Activated T-helper 9 cell treated with anti-CD3 and anti-CD28 coated beads, Interleukin-2, amount 50 U/mL, for 16 hours (primary cell): ENCODE data around the gene UCK2.
A peak's percentile ranks its signal among the peaks of the same experiment; 100 is the strongest.
"Not testable (repeated sequence)": the region's sequence is repeated elsewhere in the genome, so short reads cannot be mapped to it uniquely, and the experiment has no call there.

ENCODE experiments used
- DNase-seq: peaks from one replicate; pipeline ENCODE4 v3.0.0-alpha.2; 2020; ENCODE audit warnings: low read depth

Gene UCK2

DNA sequence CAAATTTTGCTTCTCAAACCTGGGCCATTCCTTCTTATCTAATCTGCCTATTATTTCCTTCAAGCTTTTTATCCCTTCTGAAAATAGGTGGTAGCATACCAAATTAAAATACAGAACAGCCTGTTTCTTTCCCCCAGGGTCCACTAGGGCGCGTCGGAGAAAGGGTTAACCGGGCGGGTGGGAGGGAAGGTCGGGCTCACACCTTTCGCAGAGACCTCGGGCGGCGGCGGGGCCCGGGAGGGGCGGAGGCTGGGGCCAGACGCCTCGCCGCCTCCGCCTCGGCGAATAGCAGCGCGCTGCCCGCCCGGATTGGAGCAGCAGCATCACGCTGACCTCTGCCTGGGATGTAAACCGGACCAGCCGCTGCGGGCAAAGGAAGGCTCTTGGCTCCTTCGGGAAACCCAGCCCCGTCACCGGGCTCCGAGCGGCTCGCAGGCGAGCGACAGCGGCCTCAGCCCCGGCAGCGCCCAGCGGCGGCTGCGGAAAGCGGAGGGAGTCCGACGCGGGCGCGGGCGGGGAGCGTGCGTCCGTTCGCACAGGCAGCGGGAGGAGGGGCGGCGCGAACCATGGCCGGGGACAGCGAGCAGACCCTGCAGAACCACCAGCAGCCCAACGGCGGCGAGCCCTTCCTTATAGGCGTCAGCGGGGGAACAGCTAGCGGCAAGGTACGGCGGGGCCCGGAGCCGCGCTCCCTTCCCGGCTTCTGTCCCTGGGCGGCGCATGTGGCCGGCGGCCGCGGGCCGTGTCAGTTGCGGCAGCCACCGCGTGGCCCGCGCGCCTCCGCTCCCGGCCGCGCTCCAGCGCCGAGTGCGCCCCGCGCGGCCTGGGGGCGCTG, at the start of gene UCK2:
Gene UCK2, plus strand, starts transcription at position 347 of the 835 bp plus-strand sequence. Its CDS starts 220 bp downstream, at position 567.
- DNase-seq: peak; percentile 50

DNA sequence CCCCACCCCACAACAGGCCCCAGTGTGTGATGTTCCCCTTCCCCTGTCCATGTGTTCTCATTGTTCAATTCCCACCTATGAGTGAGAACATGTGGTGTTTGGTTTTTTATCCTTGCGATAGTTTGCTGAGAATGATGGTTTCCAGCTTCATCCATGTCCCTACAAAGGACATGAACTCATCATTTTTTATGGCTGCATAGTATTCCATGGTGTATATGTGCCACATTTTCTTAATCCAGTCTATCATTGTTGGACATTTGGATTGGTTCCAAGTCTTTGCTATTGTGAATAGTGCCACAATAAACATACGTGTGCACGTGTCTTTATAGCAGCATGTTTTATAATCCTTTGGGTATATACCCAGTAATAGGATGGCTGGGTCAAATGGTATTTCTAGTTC, 49.2 kb upstream of the UCK2 start:
- not testable (repeated sequence) for DNase-seq

GRCh38 chr1:165783519-165783918, 43.9 kb upstream of the UCK2 start:
- not testable (repeated sequence) for DNase-seq

GRCh38 chr1:165787741-165788140, 39.7 kb upstream of the UCK2 start:
- DNase-seq: no peak

DNA sequence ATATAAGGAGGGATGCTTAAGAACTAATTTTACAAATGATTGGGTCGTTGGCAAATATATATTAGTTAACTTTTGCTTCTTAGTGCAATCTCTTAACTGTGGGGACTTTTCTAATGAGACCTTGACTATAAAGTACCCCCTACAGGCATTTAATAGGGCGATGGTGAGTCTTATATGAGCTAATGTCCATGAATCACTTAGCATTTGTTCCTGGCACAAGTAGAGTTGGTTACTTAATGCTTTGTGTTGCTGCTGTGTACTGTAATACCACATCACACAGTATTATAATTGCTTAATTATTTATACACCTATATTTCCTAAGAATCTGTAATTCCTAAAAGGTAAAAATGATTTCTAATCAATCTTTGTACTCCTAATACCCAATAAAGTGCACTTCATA, 33.5 kb upstream of the UCK2 start:
- no peak for DNase-seq

- DNase-seq: no peak
Observed at GRCh38 chr1:165795894-165796293, 31.5 kb upstream of the UCK2 start.

- DNase-seq: no peak
Observed at GRCh38 chr1:165799387-165799786, 28.0 kb upstream of the UCK2 start.

DNA sequence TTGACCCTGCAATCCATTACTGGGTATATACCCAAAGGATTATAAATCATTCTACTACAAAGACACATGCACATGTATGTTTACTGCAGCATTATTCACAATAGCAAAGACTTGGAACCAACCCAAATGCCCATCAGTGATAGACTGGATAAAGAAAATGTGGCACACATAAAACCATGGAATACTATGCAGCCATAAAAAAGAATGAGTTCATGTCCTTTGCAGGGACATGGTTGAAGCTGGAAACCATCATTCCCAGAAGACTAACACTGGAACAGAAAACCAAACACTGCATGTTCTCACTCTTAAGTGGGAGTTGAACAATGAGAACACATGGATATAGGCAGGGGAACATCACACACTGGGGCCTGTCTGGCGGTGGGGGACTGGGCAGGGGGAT, 22.9 kb upstream of the UCK2 start:
- DNase-seq: not testable (repeated sequence)

- no peak for DNase-seq
Observed at GRCh38 chr1:165807613-165808012, 19.8 kb upstream of the UCK2 start.

- DNase-seq: no peak
Observed at GRCh38 chr1:165815725-165816124, 11.7 kb upstream of the UCK2 start.

GRCh38 chr1:165816157-165816556, 11.3 kb upstream of the UCK2 start:
- DNase-seq: no peak

GRCh38 chr1:165816826-165817497, 10.5 kb upstream of the UCK2 start:
- no peak for DNase-seq

DNA sequence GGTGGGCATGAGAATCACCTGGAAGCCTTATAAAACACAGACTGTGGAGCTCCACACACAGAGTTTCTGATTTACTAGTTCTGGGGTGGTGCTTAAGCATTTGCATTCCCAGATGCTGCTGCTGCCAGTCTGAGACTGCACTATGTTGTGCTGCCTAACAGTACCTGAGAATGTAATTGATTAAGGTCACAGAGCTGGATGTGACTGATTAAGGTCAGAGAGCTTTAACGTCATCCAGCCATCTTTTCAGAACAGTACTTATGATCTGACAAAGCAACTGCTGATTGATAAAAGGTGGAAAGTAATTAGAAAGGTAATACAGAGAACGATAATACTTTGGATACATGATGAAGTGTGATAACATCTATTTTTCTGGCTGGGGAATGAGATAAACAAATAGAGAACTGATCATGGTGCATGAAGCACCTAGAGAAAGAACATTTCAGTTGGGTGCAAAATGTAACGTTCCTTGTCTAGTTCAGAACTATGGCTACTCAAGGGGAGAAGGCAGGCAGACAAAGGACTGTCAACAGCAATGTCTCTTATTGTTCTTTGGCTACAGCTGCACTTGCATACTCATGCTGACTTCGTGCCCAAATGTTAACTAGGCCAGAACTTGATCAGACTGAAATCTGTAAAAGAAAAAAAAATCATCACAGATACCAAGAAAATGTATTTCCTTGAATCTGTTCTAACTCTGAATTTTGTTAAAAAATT, 3.7 kb upstream of the UCK2 start:
- DNase-seq: no peak

DNA sequence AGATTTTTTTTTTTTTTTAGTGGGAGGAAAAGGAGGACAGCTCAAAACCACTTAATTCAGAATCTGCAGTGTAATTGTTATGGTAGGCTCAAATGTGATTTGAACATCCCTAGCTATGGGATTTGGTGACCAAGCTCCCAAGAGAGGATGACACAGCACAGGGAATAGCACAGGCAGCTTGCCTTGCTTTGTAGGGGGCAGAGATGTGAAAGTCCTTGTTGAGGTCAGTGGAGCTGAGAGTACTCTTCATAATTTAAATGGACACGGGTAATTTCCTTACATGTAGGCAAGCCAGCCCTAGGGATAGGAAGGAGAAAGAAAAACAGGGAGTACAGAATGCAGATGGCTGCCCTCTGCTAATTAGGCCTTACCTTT, 3.2 kb upstream of the UCK2 start:
- no peak for DNase-seq

DNA sequence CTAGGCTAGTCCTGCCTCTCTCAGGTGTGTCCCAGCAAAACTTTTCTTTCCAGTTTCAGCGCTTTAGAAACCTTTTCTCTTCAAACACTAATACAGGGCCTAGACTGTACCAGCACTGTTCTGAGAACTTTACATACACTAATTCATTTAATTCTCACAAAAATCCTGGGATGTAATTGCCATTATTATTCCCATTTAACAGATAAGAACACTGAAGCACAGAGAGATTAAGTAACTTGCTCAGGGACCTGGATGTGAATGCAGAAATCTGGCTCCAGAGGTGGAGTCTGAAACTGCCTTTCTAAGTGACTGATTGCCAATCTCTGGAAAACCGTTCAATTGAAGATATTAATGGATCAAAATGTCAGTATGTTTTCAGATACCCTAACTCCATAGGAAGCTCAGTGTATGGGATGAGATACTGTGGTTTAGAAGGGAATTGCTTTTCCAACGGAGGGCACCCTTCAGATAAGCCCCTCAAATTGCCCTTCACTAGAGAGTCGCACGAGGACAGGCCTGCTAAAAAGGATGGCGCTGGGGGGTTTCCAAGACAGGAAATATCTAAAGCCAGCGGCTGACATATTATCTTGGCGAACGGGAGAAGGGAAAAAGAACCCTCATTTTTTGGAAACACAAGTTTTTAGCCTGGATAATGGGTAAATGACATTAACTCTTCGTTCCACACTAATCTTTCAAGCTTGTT, 698 bp upstream of the UCK2 start:
- no peak for DNase-seq

DNA sequence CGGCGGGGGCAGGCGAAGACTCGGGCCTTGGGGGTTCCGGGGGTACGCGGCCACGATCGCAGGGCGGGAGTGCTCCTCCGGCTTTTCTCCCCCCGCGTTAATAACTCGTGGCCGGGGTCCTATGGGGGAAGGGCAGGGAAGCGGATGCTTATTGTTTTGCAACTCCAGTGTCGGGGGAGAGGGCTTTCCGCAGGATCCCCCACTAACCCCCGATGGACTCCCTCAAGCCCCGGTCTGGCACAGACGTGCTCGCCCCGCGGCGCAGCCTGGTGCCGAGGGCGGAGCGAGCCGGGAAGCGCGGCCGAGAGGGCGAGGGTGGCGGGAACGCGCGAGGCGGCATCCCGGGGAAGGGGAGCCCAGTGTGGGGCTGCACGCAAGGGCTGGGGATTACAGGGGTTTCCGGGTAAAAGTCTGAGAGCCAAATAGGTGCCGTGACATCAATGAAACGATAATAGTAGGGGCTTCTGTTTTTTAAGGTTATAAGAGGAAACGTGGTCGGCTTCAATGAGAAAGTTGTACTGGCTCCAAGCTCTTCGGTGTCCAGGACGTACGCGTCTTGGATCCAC, 772 bp downstream of the UCK2 start:
- DNase-seq: peak; percentile 28

DNA sequence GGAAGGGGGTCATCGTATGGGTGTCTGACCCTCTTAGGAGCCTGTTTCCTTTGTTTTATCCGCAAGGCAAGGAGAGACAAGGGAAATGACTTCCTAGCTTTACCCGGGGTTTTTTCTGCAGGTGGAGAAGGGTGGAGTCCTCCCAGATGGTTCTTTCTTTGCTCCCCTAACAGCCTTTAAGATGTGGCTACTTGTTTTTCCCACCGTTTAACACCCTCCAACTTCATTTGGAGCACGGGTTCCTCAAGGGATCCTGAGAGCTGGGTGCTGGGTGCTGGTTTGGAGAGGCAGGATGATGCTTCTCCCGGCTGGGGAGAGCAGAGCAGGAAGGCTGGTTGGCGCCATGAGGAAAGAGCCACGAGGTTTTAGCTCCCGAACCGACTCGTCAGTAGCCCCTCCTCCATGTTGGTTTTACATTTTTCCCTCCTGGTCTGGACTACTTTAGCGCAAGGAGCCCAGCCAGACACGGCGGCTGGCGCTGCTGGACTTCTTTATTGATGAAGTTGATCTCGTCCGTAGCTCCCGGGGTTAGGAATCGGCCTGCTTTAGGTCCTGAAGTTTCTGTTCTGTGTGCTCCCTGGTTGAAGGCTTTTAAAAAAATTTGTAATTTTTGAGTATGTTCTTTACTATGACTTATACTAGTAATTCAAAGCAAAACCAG, 1.4 kb downstream of the UCK2 start:
- no peak for DNase-seq

DNA sequence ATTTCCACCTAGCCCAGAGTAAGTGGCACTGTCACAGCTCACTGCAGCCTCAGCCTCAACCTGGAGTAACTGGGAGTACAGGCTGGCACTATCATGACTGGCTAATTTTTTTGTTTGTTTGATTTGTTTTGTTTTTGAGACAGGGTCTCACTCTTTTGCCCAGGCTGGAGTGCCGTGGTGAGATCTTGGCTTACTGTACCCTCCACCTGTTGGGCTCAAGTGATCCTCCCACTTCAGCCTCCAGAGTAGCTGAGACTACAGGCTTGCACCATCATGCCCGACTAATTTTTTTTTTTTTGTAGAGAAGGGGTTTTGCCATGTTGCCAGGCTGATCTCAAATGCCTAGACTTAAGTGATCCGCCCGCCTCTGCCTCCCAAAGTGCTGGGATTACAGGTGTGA, 2.5 kb downstream of the UCK2 start:
- DNase-seq: no peak

DNA sequence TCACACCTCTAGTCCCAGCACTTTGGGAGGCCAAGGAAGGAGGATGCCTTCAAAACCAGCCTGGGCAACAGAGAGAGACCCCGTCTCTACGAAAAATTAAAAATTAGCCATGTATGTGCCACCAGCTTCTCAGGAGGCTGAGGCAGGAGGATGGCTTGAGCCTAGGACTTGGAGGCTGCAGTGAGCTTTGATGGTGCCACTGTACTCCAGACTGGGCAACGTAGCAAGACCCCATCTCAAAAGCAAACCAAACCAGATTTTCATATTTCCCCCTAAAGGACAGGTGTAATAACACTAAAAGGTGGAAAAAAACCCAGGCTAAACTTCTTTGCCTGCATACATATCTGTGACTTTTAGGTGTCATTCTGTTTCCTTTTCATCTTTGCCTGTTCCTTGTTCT, 3.7 kb downstream of the UCK2 start:
- DNase-seq: no peak

DNA sequence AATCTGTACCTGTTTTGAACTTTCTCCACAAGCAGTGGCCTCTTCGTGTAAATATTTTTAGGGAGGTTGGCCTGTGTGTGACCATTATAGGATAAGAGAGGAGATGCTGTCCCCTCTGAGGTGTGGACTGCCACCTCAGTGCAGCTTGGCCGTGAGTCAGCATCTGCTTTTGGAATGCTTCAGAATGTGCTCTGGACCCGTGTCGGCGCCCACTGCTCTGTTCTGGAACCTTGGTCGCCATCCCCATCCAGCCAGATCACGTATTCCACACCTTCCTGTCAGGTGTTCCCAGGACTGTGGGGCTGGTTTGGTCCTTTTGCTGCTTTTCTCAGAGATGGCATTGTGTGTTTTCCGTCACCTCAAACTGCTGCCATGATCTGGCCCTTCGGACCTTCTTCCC, 5.5 kb downstream of the UCK2 start:
- no peak for DNase-seq

- no peak for DNase-seq
Observed at GRCh38 chr1:165833358-165833757, 5.9 kb downstream of the UCK2 start.
